C4-2B (cell line): ENCODE results near the gene RAPGEF3.

Experiments used
- ZFX ChIP-seq: fragments of 450-650 bp; IDR thresholded peaks from 2 replicates; pipeline ENCODE4 v1.6.1; 2017
- TF ChIP-seq, protein P1 (sequence below): fragments of 450-650 bp; conservative IDR thresholded peaks from 2 replicates; pipeline ENCODE4 v1.5.1; 2017; ENCODE audit warnings: mild to moderate bottlenecking

DNA sequence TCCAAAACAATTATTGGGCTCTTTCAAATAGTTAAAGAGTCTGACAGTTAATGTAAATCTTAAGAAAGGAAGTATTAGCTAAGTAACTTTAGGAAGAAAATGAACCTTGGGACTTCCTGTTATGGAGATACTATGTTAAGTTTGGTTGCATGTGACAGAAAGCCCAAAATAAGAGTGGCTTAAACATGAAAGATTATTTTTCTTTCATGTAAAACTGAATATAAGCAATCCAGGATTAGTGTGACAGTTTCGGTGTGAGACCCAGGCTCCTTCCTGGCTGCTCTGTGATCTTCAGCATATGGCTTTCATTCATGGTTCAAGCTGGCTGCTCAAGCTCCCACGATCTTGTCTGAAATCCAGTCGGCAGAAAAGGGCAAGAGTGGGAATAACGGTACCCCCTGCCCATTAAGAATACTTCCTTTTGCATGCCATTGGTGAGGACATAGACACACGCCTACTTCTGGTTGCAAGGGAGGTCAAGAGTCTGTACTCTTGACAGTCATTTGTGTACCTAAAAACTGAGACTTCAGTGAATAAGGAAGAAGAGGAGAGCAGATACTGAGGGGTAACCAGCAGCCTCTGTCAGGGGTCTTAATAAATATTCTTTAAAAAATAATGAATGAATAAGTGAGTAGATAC is 50.7 kb downstream of the RAPGEF3 start:
- TF ChIP-seq, protein P1, sequence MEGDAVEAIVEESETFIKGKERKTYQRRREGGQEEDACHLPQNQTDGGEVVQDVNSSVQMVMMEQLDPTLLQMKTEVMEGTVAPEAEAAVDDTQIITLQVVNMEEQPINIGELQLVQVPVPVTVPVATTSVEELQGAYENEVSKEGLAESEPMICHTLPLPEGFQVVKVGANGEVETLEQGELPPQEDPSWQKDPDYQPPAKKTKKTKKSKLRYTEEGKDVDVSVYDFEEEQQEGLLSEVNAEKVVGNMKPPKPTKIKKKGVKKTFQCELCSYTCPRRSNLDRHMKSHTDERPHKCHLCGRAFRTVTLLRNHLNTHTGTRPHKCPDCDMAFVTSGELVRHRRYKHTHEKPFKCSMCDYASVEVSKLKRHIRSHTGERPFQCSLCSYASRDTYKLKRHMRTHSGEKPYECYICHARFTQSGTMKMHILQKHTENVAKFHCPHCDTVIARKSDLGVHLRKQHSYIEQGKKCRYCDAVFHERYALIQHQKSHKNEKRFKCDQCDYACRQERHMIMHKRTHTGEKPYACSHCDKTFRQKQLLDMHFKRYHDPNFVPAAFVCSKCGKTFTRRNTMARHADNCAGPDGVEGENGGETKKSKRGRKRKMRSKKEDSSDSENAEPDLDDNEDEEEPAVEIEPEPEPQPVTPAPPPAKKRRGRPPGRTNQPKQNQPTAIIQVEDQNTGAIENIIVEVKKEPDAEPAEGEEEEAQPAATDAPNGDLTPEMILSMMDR, result no peak
- TF ChIP-seq ZFX, result no peak
